ENCODE data around the gene CLDND1. TPM values are rescaled to one million over a fixed set of nuclear protein-coding genes. Genes with fewer than 3 reads are reported as not detected.
"Not testable (repeated sequence)": the region's sequence is repeated elsewhere in the genome, so short reads cannot be mapped to it uniquely, and the experiment has no call there.

The CLDND1 gene
- total RNA-seq, 4 donors from 2014 or later, result 70.2 to 112 (median 91.6) TPM

- Histone ChIP-seq H3K27me3 (no peaks in the 10 kb centered on the region), H3K9me3 (no peaks in the 10 kb centered on the region), H3K36me3 (no peaks in the 10 kb centered on the region), H3K4me1 (no peaks in the 10 kb centered on the region), H3K27ac (no peak overlapping the region), H3K4me3 (replicated peaks in 1 of 3) (no peak overlapping the region)
- no peak for DNase-seq
- intact Hi-C loops (cut with DNase I), result no loop called here
- TF ChIP-seq CTCF (IDR thresholded peaks at IDR 0.05) (no peak), POLR2A (IDR thresholded peaks at IDR 0.05) (no peak)
- 74 to 78% methylated on average over 7 of the region's 7 CpGs for WGBS, 2 donors
Observed at GRCh38 chr3:98564282-98565005, 41.7 kb upstream of the CLDND1 start.

- DNase-seq, result no peak
- intact Hi-C loops (cut with DNase I), result no loop called here
- H3K4me1 ChIP-seq, result no peaks in the 10 kb centered on the region
- 81 to 91% methylated on average over 4 of the region's 4 CpGs for WGBS, 2 donors
- no peak overlapping the region for H3K27ac ChIP-seq
- H3K4me3 ChIP-seq (replicated peaks in 1 of 3), result no peak overlapping the region
- no peaks in the 10 kb centered on the region for H3K36me3 ChIP-seq
- no peaks in the 10 kb centered on the region for H3K27me3 ChIP-seq
- TF ChIP-seq POLR2A (IDR thresholded peaks at IDR 0.05) (no peak), CTCF (IDR thresholded peaks at IDR 0.05) (no peak)
- no peaks in the 10 kb centered on the region for H3K9me3 ChIP-seq
Observed at GRCh38 chr3:98563661-98564281, 41.1 kb upstream of the CLDND1 start.

DNA sequence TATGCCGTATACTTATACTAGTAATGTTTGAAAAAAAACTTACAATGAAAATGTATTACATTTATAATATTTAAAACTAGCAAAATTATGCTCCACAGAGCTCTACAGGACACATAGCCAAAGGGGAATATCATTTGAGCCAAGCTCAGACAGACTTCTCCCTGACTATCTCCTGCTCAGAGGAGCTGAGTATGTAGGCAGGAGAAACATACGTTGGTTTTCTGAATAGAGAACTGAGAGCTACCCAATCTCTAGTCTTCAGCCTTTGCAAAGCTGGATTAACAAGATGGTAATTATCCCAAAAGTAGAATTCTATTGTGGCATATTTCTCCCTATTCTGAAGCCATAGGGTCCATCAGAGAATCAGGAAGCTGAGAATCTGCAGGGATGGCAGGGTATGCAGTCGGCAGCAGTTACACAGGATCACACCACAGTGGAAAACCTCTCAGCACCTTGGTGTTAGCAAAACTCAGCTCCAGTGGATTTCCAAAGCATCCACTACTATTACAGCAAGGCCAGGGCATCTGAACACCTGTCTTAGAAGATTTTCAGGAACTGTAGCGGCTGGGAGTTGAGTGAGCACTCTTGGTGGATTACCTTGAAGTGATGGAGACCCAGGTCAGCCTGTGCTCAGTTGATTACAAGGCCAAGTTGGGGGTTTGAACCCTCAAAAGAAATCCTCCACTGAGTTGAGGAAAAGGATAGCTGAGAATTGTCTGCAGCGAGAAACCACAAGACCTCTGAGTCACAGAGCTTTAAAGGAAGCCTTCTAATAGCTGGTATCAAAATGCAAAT, 39.2 kb upstream of the CLDND1 start:
- no peak for DNase-seq
- 82 to 90% methylated on average over 5 of the region's 5 CpGs for WGBS, 2 donors

GRCh38 chr3:98560911-98561310, 38.2 kb upstream of the CLDND1 start:
- DNase-seq, result no peak
- no peaks in the 10 kb centered on the region for H3K4me1 ChIP-seq
- intact Hi-C loops (cut with DNase I), result no loop called here
- no peaks in the 10 kb centered on the region for H3K9me3 ChIP-seq
- H3K27me3 ChIP-seq, result no peaks in the 10 kb centered on the region
- TF ChIP-seq CTCF (IDR thresholded peaks at IDR 0.05) (no peak), POLR2A (IDR thresholded peaks at IDR 0.05) (no peak)
- 95 to 97% methylated on average over 2 of the region's 2 CpGs for WGBS, 2 donors
- no peak overlapping the region for H3K4me3 ChIP-seq (replicated peaks in 1 of 3)
- H3K36me3 ChIP-seq, result no peaks in the 10 kb centered on the region
- H3K27ac ChIP-seq, result no peak overlapping the region

More for the DNA sequence above, 39.2 kb upstream of the CLDND1 start:
- Histone ChIP-seq H3K9me3 (no peaks in the 10 kb centered on the region), H3K36me3 (no peaks in the 10 kb centered on the region), H3K4me3 (replicated peaks in 1 of 3) (no peak overlapping the region), H3K4me1 (no peaks in the 10 kb centered on the region), H3K27me3 (no peaks in the 10 kb centered on the region), H3K27ac (no peak overlapping the region)
- intact Hi-C loops (cut with DNase I), result no loop called here
- TF ChIP-seq CTCF (IDR thresholded peaks at IDR 0.05), result no peak
- no peak for TF ChIP-seq POLR2A (IDR thresholded peaks at IDR 0.05)

DNA sequence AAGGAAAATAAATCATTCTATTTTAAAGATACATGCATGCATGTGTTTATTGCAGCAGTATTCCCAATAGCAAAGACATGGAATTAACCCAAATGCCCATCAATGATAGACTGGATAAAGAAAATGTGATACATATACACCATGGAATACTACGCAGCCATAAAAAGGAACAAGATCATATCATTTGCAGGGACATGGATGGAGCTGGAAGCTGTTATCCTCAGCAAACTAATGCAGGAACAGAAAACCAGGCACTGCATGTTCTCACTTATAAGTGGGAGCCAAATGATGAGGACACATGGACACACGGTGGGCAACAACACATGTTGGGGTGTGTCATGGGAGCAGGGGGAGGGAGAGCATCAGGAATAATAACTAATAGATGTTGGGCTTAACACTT, 37.1 kb upstream of the CLDND1 start:
- H3K9me3 ChIP-seq; H3K27me3 ChIP-seq; H3K4me1 ChIP-seq; DNase-seq; H3K36me3 ChIP-seq; intact Hi-C loops (cut with DNase I); H3K27ac ChIP-seq; H3K4me3 ChIP-seq (replicated peaks in 1 of 3): not testable (repeated sequence)
- WGBS, 2 donors, result 96% methylated on average over 2 of the region's 2 CpGs
